GM12878 (cell line): Measurements from ENCODE around the gene TTLL11. TPM values are rescaled to one million over a fixed set of nuclear protein-coding genes. Genes with fewer than 3 reads are reported as not detected.

Experiments
- ATAC-seq: fragments of 200-7000 bp; cut with Tn5 transposase; 3 replicates; pipeline ENCODE4 v1.9.1; 2020; ENCODE audit warnings: mild to moderate bottlenecking, moderate library complexity
- BruUV-seq: library from RNA; stranded (reverse); fragments of 400-500 nt; replicated peaks from 2 replicates; lab custom pipeline; 2021; lab: Mats Ljungman, UMichigan
- CTCF ChIA-PET: fragments of 300-600 bp; sonication (Branson Sonifier 250); formaldehyde crosslinking; extraction: SDS; loops from one replicate; lab custom pipeline; 2021; ENCODE audit warnings: inconsistent platforms; lab: Yijun Ruan, JAX
- POLR2A ChIA-PET: fragments of 350-600 bp; formaldehyde crosslinking; extraction: SDS; loops from one replicate; lab custom pipeline; 2021; ENCODE audit warnings: inconsistent platforms; lab: Charles Lee
- RAD21 ChIA-PET: fragments of 300-600 bp; sonication (Branson Sonifier 250); formaldehyde crosslinking; loops from one replicate; lab custom pipeline; 2023; ENCODE audit warnings: antibody characterized with exemption; ENCODE audit not compliant: unreplicated experiment; lab: Charles Lee
- SMC1A ChIA-PET: fragments of 300-600 bp; sonication (Branson Sonifier 250); formaldehyde crosslinking; loops from one replicate; lab custom pipeline; 2023; ENCODE audit not compliant: unreplicated experiment, uncharacterized antibody; lab: Charles Lee
- DNase-seq: peaks from one replicate; pipeline ENCODE4 v3.0.0-alpha.2; 2011; ENCODE audit warnings: low read depth, low spot score
- FAIRE-seq: peaks from 3 replicates; lab custom pipeline; 2011; peaks lifted over from hg19 to GRCh38; lab: Jason Lieb, UNC
- H2AFZ ChIP-seq: 2 replicates; pipeline ENCODE4 v1.6.0; 2011; ENCODE audit warnings: low read depth, low read length, control low read depth; ENCODE audit not compliant: control insufficient read depth
- H3K27ac ChIP-seq: 2 replicates; pipeline ENCODE4 v1.5.1; 2011; ENCODE audit warnings: control low read depth; ENCODE audit not compliant: control insufficient read depth, insufficient read depth
- H3K27me3 ChIP-seq, 2 experiments: replicated peaks in 1 of 2; 2 replicates each; pipeline versions ENCODE4 v1.6.0 to v1.6.1; 2011; ENCODE audit warnings: low read length in 1 of 2; ENCODE audit not compliant: control insufficient read depth in 2 of 2, insufficient read depth in 2 of 2
- H3K36me3 ChIP-seq, 2 experiments: 2 replicates each; pipeline ENCODE4 v1.5.1; 2011; ENCODE audit warnings: low read length in 1 of 2; ENCODE audit not compliant: control insufficient read depth in 2 of 2, insufficient read depth in 2 of 2
- H3K4me1 ChIP-seq: 2 replicates; pipeline ENCODE4 v1.6.1; 2011; ENCODE audit warnings: mild to moderate bottlenecking, low read length, moderate library complexity, mixed read lengths; ENCODE audit not compliant: control insufficient read depth, insufficient read depth
- H3K4me2 ChIP-seq: 2 replicates; pipeline ENCODE4 v1.6.0; 2011; ENCODE audit warnings: control low read depth; ENCODE audit not compliant: control insufficient read depth, insufficient read depth
- H3K4me3 ChIP-seq: fragments of 200-600 bp; sonication (generic); 2 replicates; pipeline ENCODE4 v1.5.1; 2016
- H3K79me2 ChIP-seq: 2 replicates; pipeline ENCODE4 v1.6.0; 2011; ENCODE audit warnings: low read length; ENCODE audit not compliant: control insufficient read depth, insufficient read depth
- H3K9ac ChIP-seq: 2 replicates; pipeline ENCODE4 v1.8.0; 2011; ENCODE audit warnings: low read length, control low read depth, mixed read lengths; ENCODE audit not compliant: control insufficient read depth, insufficient read depth
- H3K9me3 ChIP-seq: replicated peaks from 3 replicates; pipeline ENCODE4 v1.5.1; 2011; ENCODE audit warnings: mild to moderate bottlenecking, low read length; ENCODE audit not compliant: control insufficient read depth, insufficient read depth
- H4K20me1 ChIP-seq: 2 replicates; pipeline ENCODE4 v1.6.0; 2011; ENCODE audit not compliant: control insufficient read depth, insufficient read depth
- CBX5 ChIP-seq: sonication (generic); IDR thresholded peaks from 2 replicates; pipeline ENCODE4 v1.6.1; 2016; ENCODE audit warnings: low read depth, moderate library complexity, mild to moderate bottlenecking, inconsistent platforms
- FOXK2 ChIP-seq: fragments of 450-650 bp; IDR thresholded peaks from 2 replicates; pipeline ENCODE4 v1.6.1; 2017; ENCODE audit warnings: mild to moderate bottlenecking, moderate library complexity
- GATAD2B ChIP-seq: fragments of 450-650 bp; conservative IDR thresholded peaks from 2 replicates; pipeline ENCODE4 v1.6.1; 2017; ENCODE audit warnings: low read depth, mild to moderate bottlenecking, moderate library complexity
- NR2C1 ChIP-seq: fragments of 450-650 bp; IDR thresholded peaks from 2 replicates; pipeline ENCODE4 v1.6.1; 2017; ENCODE audit warnings: antibody characterized with exemption, mild to moderate bottlenecking, moderate library complexity
- SRF ChIP-seq, 2 experiments: IDR thresholded peaks; 2 replicates each; pipeline ENCODE4 v1.6.1; 2011; ENCODE audit warnings: low read depth in 2 of 2, low read length in 2 of 2, mild to moderate bottlenecking in 1 of 2, moderate library complexity in 1 of 2
- STAT1 ChIP-seq: fragments of 450-650 bp; conservative IDR thresholded peaks from 2 replicates; pipeline ENCODE4 v1.6.1; 2014; ENCODE audit warnings: antibody characterized with exemption, mild to moderate bottlenecking
- TAF1 ChIP-seq: IDR thresholded peaks from 2 replicates; pipeline ENCODE4 v1.6.1; 2011; ENCODE audit warnings: mild to moderate bottlenecking, low read depth, low read length, borderline replicate concordance
- TCF12 ChIP-seq: IDR thresholded peaks from 2 replicates; pipeline ENCODE4 v1.6.1; 2011; ENCODE audit warnings: low read depth, mild to moderate bottlenecking, low read length
- WRNIP1 ChIP-seq: IDR thresholded peaks from 2 replicates; pipeline ENCODE4 v1.6.1; 2011; ENCODE audit warnings: low read depth, low read length, improper control_type of control experiment, borderline replicate concordance
- YBX1 ChIP-seq: fragments of 450-650 bp; IDR thresholded peaks from 2 replicates; pipeline ENCODE4 v1.6.1; 2016; ENCODE audit warnings: antibody characterized with exemption
- ZBED1 ChIP-seq: IDR thresholded peaks from 2 replicates; pipeline ENCODE4 v1.6.1; 2016; ENCODE audit warnings: borderline replicate concordance
- WGBS: methylation state at CpG from one replicate; pipeline ENCODE4 v1.1.6; 2016; ENCODE audit warnings: low lambda C conversion rate; ENCODE audit not compliant: insufficient replicate concordance, insufficient coverage; ENCODE audit errors: missing lambda C conversion rate; 5-methylcytosine and 5-hydroxymethylcytosine counted together
- in situ Hi-C: fragments of 300-500 bp; cut with MboI; formaldehyde crosslinking; loops from 9 replicates; pipeline ENCODE4 v1.14.3; 2018; ENCODE audit warnings: mixed read lengths
- intact Hi-C: fragments of 100-400 bp; cut with micrococcal nuclease; formaldehyde crosslinking; loops from one replicate; pipeline ENCODE4 v1.14.2; 2022; ENCODE audit not compliant: unreplicated experiment
- polyA plus RNA-seq, 11 experiments: library from polyadenylated mRNA; depleted of rRNA in 4 of 11; unstranded in 6 of 11; stranded (reverse) in 5 of 11; fragments of >200 nt; fragmentation: Nextera tagmentation in 4 of 11; fragmentation: Illumina TruSeq in 1 of 11; extraction: Ambion mirVana in 4 of 11; extraction: Trizol in 1 of 11; gene quantifications; 1 replicate in 1 of 11; 2 replicates in 10 of 11; pipeline versions ENCODE4 v1.2.1 to v1.2.3, GENCODE V29; 2011 to 2016; ENCODE audit warnings: inconsistent platforms in 2 of 11, missing spikeins in 2 of 11, low read depth in 1 of 11
- total RNA-seq, 4 experiments: library from RNA; depleted of rRNA in 3 of 4; stranded (reverse); fragments of >200 nt in 3 of 4; fragmentation: Illumina TruSeq in 1 of 4; extraction: Trizol in 1 of 4; gene quantifications; 2 replicates each; pipeline versions ENCODE4 v1.2.1 to v1.2.3, GENCODE V29; 2013 to 2021
- TF ChIP-seq, protein P1 (sequence below): fragments of 450-650 bp; IDR thresholded peaks from 2 replicates; pipeline ENCODE4 v1.6.1; 2018; ENCODE audit warnings: borderline replicate concordance, mild to moderate bottlenecking; ENCODE audit not compliant: partially characterized antibody
- TF ChIP-seq, protein P2 (sequence below): IDR thresholded peaks from 2 replicates; pipeline ENCODE4 v1.6.1; 2012; ENCODE audit warnings: low read depth, low read length, improper control_type of control experiment
- TF ChIP-seq, protein P3 (sequence below): IDR thresholded peaks from 2 replicates; pipeline ENCODE4 v1.6.1; 2011; ENCODE audit warnings: borderline replicate concordance, low read depth, mild to moderate bottlenecking, moderate library complexity, mixed read lengths, low read length; ENCODE audit not compliant: insufficient read depth; ENCODE audit errors: extremely low read length
- TF ChIP-seq, protein P4 (sequence below): fragments of 450-650 bp; IDR thresholded peaks from 2 replicates; pipeline ENCODE4 v1.6.1; 2016; ENCODE audit warnings: mild to moderate bottlenecking
- TF ChIP-seq, protein P5 (sequence below): fragments of 450-650 bp; formaldehyde crosslinking; IDR thresholded peaks from 2 replicates; pipeline ENCODE4 v1.4.0; 2022; ENCODE audit warnings: mild to moderate bottlenecking, moderate library complexity

Gene TTLL11
- total and polyA plus RNA-seq, 10 of the 15 experiments (the other 5 are each of a cell fraction or from before 2014, with no cell fraction given): 1.2 to 3.7 (median 2.9) TPM

DNA sequence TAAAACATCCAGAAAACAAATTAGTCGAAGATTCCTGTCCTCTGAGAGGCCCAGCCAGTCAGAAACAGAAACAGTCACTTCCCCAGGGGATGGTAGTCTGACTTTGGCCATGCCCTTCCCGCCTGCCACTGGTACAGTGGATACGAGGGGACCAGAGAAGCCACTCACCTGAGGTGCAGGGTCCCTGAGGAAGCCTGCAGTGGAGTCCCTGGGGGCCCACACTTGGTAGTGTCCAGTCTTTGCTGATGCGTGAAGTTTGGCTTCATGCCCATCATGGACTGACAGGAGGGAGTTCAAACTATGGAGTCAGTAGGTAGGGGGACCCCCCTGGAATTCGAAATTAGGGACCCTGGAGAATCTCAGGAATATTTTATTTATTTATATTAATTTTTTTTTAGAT, 294.2 kb downstream of the TTLL11 start:
- WGBS: 14% methylated on average over 5 of the region's 5 CpGs
- no TSS peak for BruUV-seq
- CTCF ChIA-PET: no interaction called here
- Histone ChIP-seq H3K27me3 (no peaks in the 10 kb centered on the region), H3K9ac (no peak overlapping the region), H3K79me2 (no peaks in the 10 kb centered on the region), H3K27ac (no peak overlapping the region), H3K4me1 (no peaks in the 10 kb centered on the region), H3K9me3 (no peaks in the 10 kb centered on the region), H3K4me3 (no peak overlapping the region), H3K36me3 (no peaks in the 10 kb centered on the region), H4K20me1 (no peaks in the 10 kb centered on the region), H3K4me2 (no peak overlapping the region), H2AFZ (no peak overlapping the region)
- ATAC-seq (no peak), FAIRE-seq (no peak), DNase-seq (no peak)
- SMC1A ChIA-PET: no interaction called here
- POLR2A ChIA-PET: no interaction called here
- in situ Hi-C loops: no loop called here
- intact Hi-C loops: no loop called here
- RAD21 ChIA-PET: no interaction called here
- no peak for TF ChIP-seq WRNIP1
- TF ChIP-seq, protein P1, sequence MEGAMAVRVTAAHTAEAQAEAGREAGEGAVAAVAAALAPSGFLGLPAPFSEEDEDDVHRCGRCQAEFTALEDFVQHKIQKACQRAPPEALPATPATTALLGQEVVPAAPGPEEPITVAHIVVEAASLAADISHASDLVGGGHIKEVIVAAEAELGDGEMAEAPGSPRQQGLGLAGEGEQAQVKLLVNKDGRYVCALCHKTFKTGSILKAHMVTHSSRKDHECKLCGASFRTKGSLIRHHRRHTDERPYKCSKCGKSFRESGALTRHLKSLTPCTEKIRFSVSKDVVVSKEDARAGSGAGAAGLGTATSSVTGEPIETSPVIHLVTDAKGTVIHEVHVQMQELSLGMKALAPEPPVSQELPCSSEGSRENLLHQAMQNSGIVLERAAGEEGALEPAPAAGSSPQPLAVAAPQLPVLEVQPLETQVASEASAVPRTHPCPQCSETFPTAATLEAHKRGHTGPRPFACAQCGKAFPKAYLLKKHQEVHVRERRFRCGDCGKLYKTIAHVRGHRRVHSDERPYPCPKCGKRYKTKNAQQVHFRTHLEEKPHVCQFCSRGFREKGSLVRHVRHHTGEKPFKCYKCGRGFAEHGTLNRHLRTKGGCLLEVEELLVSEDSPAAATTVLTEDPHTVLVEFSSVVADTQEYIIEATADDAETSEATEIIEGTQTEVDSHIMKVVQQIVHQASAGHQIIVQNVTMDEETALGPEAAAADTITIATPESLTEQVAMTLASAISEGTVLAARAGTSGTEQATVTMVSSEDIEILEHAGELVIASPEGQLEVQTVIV: no peak
- TF ChIP-seq TCF12: no peak
- TF ChIP-seq, protein P2, sequence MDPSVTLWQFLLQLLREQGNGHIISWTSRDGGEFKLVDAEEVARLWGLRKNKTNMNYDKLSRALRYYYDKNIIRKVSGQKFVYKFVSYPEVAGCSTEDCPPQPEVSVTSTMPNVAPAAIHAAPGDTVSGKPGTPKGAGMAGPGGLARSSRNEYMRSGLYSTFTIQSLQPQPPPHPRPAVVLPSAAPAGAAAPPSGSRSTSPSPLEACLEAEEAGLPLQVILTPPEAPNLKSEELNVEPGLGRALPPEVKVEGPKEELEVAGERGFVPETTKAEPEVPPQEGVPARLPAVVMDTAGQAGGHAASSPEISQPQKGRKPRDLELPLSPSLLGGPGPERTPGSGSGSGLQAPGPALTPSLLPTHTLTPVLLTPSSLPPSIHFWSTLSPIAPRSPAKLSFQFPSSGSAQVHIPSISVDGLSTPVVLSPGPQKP: no peak
- TF ChIP-seq, protein P3, sequence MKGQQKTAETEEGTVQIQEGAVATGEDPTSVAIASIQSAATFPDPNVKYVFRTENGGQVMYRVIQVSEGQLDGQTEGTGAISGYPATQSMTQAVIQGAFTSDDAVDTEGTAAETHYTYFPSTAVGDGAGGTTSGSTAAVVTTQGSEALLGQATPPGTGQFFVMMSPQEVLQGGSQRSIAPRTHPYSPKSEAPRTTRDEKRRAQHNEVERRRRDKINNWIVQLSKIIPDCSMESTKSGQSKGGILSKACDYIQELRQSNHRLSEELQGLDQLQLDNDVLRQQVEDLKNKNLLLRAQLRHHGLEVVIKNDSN: no peak
- no peak for TF ChIP-seq TAF1
- TF ChIP-seq ZBED1: no peak
- no peak for TF ChIP-seq GATAD2B
- TF ChIP-seq, protein P4, sequence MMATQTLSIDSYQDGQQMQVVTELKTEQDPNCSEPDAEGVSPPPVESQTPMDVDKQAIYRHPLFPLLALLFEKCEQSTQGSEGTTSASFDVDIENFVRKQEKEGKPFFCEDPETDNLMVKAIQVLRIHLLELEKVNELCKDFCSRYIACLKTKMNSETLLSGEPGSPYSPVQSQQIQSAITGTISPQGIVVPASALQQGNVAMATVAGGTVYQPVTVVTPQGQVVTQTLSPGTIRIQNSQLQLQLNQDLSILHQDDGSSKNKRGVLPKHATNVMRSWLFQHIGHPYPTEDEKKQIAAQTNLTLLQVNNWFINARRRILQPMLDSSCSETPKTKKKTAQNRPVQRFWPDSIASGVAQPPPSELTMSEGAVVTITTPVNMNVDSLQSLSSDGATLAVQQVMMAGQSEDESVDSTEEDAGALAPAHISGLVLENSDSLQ: no peak
- TF ChIP-seq SRF (IDR thresholded peaks at IDR 0.05; ENCODE audit: low read depth in 2 of 2, low read length in 2 of 2): no peak
- TF ChIP-seq STAT1: no peak
- no peak for TF ChIP-seq FOXK2
- TF ChIP-seq NR2C1: no peak
- TF ChIP-seq, protein P5, sequence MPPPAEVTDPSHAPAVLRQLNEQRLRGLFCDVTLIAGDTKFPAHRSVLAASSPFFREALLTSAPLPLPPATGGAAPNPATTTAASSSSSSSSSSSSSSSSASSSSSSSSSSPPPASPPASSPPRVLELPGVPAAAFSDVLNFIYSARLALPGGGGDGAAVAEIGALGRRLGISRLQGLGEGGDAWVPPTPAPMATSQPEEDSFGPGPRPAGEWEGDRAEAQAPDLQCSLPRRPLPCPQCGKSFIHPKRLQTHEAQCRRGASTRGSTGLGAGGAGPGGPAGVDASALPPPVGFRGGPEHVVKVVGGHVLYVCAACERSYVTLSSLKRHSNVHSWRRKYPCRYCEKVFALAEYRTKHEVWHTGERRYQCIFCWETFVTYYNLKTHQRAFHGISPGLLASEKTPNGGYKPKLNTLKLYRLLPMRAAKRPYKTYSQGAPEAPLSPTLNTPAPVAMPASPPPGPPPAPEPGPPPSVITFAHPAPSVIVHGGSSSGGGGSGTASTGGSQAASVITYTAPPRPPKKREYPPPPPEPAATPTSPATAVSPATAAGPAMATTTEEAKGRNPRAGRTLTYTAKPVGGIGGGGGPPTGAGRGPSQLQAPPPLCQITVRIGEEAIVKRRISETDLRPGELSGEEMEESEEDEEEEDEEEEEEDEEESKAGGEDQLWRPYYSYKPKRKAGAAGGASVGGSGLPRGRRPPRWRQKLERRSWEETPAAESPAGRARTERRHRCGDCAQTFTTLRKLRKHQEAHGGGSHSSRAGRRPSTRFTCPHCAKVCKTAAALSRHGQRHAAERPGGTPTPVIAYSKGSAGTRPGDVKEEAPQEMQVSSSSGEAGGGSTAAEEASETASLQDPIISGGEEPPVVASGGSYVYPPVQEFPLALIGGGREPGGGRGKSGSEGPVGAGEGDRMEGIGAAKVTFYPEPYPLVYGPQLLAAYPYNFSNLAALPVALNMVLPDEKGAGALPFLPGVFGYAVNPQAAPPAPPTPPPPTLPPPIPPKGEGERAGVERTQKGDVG (CRISPR knock-in tag): no peak
- no peak for TF ChIP-seq YBX1
- no peak for TF ChIP-seq CBX5
